ENCODE measurements around the gene KMT2C.
A peak's percentile ranks its signal among the peaks of the same experiment; 100 is the strongest.
"Not testable (repeated sequence)": the region's sequence is repeated elsewhere in the genome, so short reads cannot be mapped to it uniquely, and the experiment has no call there.

KMT2C gene

DNA sequence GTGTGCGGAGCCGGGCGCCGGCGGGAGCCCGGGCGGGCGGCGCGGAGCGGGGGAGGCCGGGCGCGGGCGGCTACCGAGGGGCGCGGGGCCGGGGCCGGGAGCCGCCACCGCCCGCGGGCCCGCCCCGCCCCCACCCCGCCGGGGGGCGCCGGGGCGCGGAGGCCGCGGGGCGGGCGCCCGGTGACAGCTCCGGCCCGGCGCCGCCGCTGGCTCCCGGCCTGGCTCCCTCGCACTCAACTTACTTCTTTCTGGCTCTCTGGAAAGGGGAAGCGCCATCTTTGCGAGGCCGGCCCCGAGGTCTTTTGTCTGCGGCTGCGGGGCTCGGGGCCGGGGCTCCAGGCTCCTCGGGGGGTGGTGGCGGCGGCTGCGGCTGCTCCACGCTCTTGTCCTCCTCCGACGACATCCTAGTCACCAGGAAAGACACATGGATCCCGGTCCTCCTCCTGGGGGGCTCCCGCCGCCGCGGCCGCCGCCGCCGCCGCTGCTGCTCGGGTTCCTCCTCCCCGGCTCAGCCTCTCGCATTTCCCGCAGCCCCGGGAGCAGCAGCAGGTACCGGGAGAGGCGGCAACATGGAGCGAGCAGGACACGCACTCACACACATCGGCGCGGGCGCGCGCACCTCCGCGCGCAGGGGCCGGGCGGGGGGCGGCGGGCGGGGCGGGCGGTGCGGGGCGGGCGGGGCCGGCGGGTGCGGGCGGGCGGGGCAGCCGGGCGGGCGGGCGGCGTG lies at the start of gene KMT2C:
KMT2C (minus strand) TSS at position 620 of the 727 bp plus-strand sequence; CDS start at position 403, 217 bp downstream.
- DNase-seq = no peak

DNA sequence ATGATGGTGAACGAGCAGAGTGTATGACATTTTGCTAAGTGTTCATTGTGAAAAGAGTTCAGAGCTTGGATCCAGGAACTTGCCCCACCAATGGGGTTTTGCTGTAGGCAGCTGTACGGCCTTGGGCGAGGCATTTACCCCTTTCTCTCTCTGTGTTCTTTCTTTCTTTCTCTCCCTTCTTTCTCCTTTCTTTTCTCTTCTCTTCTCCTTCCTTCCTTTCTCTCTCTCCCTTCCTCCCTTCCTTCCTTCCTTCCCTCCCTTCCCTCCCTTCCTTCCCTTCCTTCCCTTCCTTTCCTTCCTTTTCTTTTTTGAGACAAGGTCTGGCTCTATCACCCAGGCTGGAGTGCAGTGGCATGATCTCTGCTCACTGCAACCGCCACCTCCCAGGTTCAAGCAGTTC lies 45.3 kb upstream of the KMT2C start:
- no peak for DNase-seq

DNA sequence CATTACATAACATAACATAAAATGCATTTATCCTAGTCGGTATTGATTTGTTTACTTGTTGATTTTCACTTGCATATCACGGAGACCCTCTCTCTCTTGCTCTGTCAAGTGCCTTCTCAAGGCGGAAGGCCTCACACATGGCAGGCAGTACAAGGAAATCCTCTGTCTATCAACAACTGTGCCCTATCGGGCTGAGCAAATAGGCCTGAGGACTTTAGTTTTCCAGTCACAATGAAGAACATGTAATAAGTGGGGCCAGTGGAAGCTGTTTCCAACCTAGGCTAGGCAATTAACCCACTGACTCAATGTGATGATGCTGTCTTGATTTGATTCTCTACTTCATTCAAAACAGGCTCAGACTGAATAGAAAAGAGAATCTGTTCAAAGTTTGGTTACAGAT lies 44.9 kb upstream of the KMT2C start:
- DNase-seq = no peak

DNA sequence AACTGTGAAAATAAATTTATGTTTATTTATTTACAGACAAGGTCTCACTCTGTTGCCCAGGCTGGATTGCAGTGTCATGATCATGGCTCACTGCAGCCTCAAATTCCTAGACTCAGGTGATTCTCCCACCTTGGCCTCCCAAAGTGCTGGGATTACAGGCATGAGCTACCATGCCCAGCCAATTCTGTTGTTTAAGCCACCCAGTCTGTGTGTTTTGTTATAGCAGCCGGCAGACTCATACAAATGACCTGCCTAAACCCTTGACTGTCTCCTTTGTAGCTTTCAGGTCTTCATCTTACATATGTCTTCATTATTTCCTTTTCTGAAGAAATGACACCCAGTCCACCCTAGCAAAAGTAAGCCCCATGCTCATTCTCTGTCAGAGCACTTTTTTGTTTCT lies 43.8 kb upstream of the KMT2C start:
- DNase-seq = no peak

DNA sequence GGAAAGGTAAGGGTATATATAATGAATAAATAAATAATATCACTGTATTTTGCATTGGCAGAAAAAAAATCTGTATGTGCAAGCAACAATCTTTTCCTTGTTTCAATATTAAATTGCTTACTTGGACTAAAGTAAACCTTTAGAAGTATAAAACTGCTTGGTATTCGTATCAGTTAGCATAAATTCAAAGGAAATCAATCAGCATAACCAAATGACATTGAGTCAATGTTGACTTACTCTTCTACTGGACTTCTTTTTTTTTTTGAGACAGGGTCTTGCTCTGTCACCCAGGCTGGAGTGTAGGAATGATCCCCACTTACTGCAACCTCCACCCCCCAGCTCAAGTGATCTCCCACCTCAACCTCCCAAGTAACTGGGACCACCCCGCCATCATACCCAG lies 42.3 kb upstream of the KMT2C start:
- DNase-seq = no peak

DNA sequence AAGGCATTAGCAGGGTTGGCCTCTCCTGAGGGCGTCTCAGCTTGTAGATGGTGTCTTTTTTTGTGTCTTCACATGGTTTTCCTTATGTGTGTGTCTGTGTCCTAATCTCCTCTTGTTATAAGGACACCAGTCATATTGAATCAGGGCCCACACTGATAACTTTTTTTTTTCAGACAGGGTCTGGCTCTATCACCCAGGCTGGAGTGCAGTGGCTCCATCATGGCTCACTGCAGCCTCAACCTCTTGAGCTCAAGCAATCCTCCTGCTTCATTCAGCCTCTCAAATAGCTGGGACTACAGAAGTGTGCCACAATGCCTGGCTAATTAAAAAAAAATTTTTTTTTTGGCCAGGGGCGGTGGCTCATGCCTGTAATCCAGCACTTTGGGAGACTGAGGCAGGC lies 41.3 kb upstream of the KMT2C start:
- no peak for DNase-seq

DNA sequence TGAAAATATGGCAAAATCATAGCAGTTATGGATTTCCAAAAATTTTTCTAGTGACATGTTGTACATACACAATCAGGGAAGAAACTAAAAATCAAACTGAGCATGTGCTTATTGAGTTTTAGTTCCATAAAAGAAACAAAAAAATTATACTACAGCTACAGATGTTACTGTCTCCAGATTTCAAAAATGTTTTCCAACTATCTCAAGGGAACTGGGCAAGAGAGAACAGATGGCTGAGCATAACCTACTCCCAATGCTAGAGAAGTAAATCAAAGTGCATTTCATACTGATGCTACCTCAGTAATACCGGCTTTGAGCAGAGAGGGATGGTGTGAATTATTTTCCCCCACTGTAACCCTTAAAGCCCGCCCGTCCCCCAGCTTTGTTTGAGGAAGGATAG lies 40.7 kb upstream of the KMT2C start:
- DNase-seq = no peak

DNA sequence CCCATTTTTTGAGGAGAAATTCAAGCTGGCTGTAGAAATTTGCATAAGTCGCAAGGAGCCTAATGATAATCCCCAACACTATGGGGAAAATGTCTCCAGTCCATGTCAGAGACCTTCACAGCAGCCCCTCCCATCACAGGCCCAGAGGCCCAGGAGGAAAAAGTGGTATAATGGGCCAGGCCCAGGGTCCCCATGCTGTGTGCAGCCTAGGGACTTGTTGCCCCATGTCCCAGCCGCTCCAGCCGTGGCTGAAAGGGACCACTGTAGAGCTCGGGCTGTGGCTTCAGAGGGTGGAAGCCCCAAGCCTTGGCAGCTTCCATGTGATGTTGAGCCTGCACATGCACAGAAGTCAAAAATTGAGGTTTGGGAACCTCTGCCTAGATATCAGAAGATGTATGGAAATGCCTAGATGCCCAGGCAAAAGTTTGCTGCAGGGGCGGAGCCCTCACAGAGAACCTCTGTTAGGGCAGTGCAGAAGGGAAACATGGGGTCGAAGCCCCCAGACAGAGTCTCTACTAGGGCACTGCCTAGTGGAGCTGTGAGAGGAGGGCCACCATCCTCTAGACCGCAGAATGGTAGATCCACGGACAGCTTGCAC lies 35.3 kb upstream of the KMT2C start:
- DNase-seq = not testable (repeated sequence)

DNA sequence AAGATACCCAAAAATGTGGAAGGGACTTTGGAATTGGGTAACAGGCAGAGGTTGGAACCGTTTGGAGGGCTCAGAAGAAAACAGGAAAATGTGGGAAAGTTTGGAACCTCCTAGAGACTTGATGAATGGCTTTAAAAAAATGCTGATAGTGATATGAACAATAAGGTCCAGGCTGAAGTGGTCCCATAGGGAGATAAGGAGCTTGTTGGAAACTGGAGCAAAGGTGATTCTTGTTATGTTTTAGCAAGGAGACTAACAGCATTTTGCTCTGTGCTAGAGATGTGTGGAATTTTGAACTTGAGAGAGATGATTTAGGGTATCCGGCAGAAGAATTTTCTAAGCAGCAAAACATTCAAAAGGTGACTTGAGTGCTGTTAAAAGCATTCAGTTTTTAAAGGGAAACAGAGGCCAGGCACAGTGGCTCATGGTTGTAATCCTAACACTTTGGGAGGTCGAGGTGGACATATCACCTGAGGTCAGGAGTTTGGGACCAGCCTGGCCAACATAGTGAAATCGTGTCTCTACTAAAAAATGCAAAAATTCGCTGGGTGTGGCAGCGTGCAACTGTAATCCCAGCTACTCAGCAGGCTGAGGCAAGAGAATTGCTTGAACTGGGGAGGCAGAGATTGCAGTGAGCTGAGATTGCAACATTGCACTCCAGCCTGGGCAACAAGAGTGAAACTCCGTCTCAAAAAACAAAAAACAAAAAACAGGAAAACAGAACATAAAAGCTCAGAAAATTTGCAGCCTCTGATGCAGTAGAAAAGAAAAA lies 34.6 kb upstream of the KMT2C start:
- not testable (repeated sequence) for DNase-seq

DNA sequence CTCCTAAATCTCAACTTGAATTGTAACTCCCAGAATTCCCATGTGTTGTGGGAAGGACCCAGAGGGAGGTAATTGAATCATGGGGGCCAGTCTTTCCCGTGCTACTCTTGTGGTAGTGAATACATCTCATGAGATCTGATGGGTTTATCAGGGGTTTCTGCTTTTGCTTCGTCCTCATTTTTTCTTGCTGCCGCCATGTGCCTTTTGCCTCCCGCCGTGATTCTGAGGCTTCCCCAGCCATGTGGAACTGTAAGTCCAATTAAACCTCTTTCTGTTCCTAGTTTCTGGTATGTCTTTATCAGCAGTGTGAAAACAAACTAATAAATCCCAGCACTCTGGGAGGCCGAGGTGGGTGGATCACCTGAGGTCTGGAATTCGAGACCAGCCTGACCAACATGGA lies 33.8 kb upstream of the KMT2C start:
- DNase-seq = not testable (repeated sequence)

DNA sequence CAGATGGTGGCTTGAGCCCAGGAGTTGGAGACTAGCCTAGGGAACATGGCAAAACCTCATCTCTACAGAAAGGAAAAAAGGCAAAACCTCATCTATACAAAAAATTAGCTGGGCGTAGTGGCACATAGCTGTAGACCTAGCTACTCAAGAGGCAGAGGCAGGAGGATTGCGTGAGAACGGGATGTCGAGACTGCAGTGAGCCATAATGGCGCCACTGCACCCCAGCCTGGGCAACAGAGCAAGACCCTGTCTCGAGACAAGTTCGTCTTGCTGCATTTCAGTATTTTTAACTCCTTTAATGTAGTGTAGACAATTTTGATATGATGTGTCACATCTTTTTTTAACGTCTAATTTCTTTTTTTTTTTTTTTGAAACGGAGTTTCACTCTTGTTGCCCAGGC lies 31.4 kb upstream of the KMT2C start:
- DNase-seq = no peak

DNA sequence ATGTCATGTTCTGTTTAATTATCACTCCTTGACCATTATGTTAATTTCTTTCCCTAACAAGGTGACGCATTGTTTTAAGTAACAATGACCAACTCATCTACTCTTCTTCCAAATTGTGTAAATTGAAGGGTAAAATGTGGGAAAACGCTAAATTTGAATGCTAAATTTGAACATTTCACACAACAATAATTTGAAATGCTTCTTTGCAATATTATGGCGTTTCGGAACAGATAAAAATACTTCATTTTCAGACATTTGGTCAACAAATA lies 29.2 kb upstream of the KMT2C start:
- DNase-seq = no peak

DNA sequence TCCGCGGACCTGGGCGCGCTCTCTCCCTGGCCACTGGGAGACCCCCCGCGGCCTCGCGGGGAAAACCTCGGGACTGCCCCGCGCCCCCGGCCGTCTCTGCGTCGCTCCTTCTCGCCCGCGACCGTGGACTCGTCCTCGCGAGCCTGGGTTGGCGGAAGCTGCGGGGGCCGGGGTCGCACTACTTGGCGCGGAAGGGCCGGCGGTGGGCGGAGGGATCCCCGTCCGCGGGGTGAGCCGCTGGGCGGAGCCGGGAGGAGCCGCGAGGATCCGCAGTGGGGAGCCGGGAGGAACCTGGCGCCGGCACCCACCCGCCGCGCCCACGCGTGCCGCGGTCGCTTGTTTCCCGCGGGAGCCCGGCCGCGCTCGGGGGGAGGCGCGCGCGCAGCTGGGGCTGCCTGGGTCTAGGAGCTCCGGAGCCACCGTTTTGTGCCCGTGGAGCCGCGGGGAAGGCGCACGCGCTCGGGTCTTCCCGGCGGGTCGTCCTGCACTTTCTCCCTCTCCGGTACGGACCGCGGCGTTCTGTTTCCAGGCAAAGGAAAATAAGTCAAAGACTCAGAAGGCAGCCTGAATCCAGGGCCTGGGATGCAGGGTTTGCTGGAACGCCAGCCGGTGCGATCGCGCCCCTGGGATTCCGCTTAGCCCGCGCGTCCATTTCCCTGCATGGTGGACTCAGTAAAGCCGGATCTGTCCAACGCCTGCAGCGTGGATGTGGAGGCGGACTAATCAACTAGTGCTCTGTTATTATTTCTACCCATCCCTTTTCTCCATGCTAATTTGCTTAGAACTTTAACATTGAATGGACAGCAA lies 28.7 kb upstream of the KMT2C start:
- DNase-seq = peak; percentile 15

DNA sequence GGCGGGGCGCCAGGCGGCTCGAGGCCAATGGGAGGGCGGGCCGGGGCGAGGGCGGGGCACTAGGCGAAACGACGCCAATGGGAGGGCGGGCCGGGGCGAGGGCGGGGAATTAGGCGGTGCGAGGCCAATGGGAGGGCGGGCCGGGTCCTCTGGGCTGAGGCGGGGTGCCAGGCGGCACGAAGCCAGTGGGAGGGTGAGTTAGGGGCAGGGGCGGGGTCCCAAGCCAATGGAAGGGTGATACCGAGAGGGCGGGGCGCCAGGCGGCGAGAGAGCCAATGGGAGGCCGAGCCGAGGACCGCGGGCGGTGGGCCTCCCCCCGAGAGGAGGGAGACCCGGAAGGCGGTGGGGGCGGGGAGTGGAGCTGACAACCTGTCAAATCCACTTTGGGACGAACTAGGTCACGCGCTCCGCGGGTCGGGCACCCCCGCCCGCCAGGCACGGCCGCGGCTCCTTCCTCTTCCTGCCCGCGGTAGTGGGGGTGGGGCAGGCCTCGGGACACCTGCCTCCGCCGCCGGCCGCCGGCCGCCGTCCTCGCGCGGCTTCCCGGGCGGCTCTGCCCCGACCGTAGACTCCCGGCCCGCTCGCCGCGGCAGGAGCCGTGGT lies 28.0 kb upstream of the KMT2C start:
- peak; percentile 96 for DNase-seq

DNA sequence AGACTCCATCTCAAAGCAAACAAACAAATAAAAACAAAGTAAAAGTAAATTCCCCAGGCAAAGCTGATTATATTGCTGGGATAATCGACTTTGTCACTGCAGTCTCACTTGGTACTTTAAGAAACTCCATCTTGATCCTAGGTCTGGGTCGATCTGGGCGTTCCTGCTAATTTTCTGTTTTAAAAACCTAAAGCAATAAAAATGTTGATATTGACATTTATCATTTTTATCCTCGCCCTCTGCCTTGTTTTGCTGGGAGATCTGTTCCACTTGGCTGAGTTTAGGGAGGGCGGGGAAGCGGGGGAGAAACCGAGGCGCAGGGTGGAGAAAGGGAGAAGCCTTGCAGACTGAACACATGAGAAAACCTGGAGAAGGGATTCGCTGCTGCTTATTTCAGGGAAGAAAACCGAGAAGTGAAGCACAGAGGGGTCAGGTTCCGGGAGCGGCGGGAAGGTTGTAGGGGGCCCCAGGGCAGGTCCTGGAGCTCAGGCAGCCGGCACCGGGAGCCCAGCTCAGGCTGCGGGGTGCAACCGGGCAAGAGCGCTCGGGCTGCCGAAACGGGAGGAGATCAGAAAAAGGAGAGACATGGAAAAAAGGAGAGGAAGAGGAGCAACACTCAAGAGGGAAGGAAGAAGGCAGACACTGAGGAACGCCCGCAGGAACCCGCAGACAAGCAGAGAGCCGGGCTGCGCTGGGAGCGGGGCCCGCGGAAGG lies 27.3 kb upstream of the KMT2C start:
- peak; percentile 50 for DNase-seq

DNA sequence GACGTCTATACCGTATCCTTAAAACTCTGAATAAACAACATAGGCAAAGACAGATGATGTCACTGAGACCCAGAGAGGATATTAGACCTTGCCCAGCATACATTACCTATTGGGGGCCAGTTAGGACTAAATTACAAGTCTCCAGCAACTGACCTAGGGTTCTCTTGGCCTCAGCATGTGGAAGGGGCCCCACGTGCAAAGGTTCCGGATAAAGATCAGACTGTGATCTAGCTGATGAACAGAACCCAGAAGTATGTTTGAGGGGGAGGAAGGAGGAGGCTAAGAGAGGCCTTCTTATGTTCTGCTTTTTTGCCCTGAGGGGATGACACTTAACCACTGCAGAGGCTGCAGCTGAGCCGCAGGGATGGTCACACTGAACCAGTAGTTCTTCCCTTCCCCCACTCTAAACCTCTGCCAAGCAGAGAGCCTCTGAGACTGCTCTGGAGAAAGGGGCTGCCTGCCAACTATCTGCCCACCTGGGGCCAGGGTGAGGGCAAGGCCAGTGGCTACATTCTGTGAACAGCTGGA lies 24.0 kb upstream of the KMT2C start:
- no peak for DNase-seq

DNA sequence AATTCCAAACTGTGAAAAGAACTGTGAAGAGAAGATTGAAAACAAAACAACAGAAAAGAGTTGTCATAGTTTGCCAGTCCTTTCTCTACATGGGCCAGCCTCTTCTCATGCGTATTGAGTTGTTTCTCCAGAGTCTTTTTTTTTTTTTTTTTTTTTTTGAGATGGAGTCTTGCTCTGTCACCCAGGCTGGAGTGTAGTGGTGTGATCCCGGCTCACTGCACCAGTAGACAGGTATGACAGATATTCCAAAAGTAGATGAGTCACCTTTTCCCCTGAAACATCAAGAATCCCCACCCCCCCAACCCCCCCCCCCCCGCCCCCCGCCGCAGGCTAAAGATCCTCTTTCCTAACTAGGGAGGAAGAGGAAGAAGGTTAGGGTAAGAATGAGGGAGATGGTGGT lies 15.6 kb upstream of the KMT2C start:
- no peak for DNase-seq

DNA sequence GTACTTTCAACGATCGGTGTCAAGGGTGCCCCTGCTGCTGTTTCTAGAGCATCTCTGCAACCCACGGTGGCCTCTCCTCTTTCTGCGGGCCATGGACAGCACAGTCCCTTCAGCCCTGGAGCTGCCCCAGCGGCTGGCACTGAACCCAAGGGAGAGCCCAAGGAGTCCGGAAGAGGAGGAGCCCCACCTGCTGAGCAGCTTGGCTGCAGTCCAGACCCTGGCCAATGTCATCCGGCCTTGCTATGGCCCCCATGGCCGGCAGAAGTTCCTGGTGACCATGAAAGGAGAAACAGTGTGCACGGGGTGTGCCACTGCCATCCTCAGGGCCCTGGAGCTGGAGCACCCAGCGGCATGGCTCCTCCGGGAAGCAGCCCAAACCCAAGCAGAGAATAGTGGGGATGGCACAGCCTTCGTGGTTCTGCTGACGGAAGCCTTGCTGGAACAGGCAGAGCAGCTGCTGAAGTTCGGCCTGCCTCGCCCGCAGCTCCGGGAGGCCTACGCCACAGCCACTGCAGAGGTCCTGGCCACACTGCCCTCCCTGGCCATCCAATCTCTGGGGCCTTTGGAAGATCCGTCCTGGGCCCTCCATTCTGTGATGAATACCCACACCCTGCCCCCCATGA lies 9.7 kb upstream of the KMT2C start:
- DNase-seq = not testable (repeated sequence)

DNA sequence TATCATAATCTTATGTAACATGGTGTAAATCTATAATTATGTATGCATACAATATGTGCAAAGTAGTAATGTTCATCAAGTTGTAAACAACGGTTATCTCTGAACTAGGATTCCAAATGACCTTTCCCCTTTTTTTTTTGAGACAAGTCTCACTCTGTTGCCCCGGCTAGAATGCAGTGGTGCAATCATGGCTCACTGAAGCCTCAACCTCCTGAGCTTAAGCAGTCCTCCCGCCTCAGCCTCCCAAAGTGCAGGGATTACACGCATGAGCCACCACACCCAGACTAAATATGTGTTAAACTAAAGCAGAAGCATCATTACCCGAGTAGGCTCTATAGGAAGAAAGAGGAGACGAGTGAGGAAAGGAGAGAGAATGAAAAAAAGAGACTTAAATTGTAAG lies 7.8 kb upstream of the KMT2C start:
- DNase-seq = no peak

DNA sequence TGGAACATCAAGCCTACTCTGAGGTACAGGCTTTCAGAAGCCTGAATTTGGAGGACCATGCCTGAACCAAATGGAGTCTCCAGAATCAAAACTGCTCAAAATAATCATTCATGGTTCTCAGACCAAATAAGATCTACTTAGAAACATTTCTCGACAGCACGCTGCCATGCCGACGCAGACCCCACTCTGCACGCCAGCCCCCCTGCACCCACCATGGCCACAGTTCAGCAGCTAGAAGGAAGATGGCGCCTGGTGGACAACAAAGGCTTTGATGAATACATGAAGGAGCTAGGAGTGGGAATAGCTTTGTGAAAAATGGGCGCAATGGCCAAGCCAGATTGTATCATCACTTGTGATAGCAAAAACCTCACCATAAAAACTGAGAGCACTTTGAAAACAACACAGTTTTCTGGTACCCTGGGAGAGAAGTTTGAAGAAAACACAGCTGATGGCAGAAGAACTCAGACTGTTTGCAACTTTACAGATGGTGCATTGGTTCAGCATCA lies 6.6 kb upstream of the KMT2C start:
- no peak for DNase-seq

DNA sequence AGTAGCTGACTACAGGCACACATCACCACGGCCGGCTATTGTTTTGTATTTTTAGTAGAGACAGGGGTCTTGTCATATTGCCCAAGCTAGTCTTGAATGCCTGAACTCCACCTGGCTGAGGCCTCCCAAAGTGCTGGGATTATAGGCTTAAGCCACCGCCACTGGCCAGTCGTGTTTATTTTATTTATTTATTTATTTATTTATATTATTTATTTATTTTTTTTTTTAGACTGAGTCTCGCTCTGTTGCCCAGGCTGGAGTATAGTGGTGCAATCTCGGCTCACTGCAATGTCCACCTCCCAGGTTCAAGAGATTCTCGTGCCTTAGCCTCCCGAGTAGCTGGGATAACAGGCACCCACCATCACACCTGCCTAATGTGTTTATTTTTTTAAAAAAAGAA lies 6.0 kb upstream of the KMT2C start:
- DNase-seq = not testable (repeated sequence)

Data from NCI-H748 treated with DMSO at 0.1 percent for 48 hours (cell line).